Measurements from ENCODE around the gene RPL15.

GRCh38 chr3:23885210-23885609 lies 31.7 kb upstream of the RPL15 start:
- TF ChIP-seq, protein P1, sequence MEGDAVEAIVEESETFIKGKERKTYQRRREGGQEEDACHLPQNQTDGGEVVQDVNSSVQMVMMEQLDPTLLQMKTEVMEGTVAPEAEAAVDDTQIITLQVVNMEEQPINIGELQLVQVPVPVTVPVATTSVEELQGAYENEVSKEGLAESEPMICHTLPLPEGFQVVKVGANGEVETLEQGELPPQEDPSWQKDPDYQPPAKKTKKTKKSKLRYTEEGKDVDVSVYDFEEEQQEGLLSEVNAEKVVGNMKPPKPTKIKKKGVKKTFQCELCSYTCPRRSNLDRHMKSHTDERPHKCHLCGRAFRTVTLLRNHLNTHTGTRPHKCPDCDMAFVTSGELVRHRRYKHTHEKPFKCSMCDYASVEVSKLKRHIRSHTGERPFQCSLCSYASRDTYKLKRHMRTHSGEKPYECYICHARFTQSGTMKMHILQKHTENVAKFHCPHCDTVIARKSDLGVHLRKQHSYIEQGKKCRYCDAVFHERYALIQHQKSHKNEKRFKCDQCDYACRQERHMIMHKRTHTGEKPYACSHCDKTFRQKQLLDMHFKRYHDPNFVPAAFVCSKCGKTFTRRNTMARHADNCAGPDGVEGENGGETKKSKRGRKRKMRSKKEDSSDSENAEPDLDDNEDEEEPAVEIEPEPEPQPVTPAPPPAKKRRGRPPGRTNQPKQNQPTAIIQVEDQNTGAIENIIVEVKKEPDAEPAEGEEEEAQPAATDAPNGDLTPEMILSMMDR (IDR thresholded peaks at IDR 0.05): no peak
- no peak for TF ChIP-seq EP300 (IDR thresholded peaks at IDR 0.05)

All from tibial nerve (tissue), 4 donors.